K562 (cell line): Measurements from ENCODE around the gene UMODL1.

Experiments used
- CREB1 ChIP-seq, 2 experiments: sonication (generic) in 1 of 2; formaldehyde crosslinking in 1 of 2; IDR thresholded peaks; 2 replicates each; pipeline versions ENCODE4 v1.6.1 to v1.8.0; 2012 to 2022; ENCODE audit warnings: inconsistent platforms in 1 of 2, mild to moderate bottlenecking in 1 of 2, missing genetic modification reagents in 1 of 2, moderate library complexity in 1 of 2
- HOMEZ ChIP-seq: fragments of 250-450 bp; sonication (Bioruptor Pico); IDR thresholded peaks from 2 replicates; pipeline ENCODE4 v1.4.0; 2020; ENCODE audit warnings: mild to moderate bottlenecking, moderate library complexity
- ILK ChIP-seq: fragments of 450-650 bp; IDR thresholded peaks from 2 replicates; pipeline ENCODE4 v1.6.1; 2016; ENCODE audit warnings: missing genetic modification characterization, low read depth, mild to moderate bottlenecking, missing compliant biosample characterization, moderate library complexity, borderline replicate concordance

GRCh38 chr21:42095581-42095980 is 24.5 kb downstream of the UMODL1 start:
- TF ChIP-seq HOMEZ (CRISPR knock-in tag) (no peak), ILK (tag) (no peak), CREB1 (IDR thresholded peaks at IDR 0.05) (no peak), CREB1 (CRISPR knock-in tag; IDR thresholded peaks at IDR 0.05) (no peak)
